HG03520 (cell line): Measurements from ENCODE around the gene RIMS4.

Source experiments
- ATAC-seq: cut with Tn5 transposase; IDR thresholded peaks from one replicate; pipeline ENCODE4 v1.9.1; 2021; ENCODE audit warnings: mild to moderate bottlenecking, moderate library complexity; ENCODE audit not compliant: unreplicated experiment

Gene RIMS4

DNA sequence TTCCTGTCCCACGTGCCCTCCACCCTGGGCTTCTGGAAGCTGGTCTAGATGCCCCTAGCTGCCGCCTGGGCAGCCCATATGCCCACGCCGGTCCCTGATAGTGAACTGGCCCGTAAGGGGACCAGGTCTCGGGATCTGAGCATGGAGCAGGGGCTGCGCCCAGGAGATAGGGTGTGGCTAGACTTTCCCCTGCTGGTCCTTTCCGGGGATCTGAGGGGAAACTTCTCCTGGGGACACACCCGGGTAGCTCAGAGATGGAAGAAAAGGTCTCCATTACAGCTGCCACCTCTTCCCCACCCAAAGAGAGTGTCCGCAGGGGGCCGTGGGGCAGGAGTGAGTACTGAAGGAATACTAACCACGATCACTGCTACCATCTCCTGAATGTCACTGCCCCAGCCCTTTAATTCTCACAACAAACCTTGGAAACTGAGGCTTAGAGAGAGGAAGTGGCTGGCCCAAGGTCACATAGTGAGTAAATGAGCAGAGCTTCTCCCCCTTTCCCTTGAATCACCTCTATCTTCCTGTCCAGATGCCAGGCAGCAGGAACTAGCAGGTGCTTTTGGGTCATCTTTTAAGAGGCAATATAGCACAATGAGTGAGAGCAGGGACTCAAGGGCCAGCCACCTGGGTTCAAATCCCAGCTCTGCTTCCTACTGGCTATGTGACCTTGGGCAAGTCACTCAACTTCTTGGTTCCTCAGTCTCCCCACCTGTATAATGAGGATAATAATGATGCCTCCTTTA is 107.0 kb downstream of the RIMS4 start:
- no peak for ATAC-seq

DNA sequence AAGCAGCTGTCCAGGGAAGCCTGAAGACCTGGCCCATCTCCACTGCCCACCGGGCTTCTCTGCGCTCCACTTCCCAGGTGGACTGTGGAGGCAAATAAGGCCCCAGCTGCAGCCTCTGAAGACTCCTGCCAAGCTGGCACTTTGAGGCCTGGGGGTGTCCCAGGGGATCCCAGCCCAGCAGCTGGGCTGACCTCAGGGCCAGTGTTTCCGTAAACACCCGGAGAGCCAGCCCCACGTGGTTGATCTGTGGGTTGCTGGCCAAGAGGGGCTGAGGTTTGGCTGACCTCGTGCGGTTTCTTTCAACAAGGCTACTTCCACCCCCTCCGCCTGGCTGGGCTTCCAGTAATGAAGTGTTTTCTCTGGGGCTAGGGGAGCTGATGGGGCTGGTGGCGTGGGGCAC is 107.6 kb downstream of the RIMS4 start:
- no peak for ATAC-seq

DNA sequence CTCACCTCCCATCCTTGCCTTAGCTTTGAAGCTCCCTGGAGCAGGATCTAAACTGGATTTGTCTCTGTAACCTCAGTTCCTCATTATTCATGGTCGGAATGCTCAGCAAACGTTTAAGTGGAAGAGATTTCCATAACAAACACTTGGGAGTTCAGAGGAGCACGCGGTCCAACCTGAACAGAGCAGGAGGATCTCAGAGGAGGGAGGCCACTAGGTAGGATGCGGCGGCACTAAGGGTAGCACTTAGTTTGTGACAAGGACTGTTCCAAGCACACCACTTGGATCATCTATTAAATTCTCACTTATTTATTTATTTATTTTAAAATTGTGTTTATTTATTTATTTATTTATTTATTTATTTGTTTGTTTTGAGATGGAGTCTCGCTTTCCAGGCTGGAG is 108.5 kb downstream of the RIMS4 start:
- ATAC-seq: no peak
